Erythroblast (primary cell): ENCODE measurements around the gene LRSAM1.

ENCODE experiments used
- GATA1 ChIP-seq: IDR thresholded peaks from 2 replicates; pipeline ENCODE4 v1.6.1; 2011; ENCODE audit warnings: low read depth, mild to moderate bottlenecking, control low read depth, low read length, moderate library complexity
- POLR2A ChIP-seq: IDR thresholded peaks from 2 replicates; pipeline ENCODE4 v1.6.1; 2011; ENCODE audit warnings: mild to moderate bottlenecking, low read length

DNA sequence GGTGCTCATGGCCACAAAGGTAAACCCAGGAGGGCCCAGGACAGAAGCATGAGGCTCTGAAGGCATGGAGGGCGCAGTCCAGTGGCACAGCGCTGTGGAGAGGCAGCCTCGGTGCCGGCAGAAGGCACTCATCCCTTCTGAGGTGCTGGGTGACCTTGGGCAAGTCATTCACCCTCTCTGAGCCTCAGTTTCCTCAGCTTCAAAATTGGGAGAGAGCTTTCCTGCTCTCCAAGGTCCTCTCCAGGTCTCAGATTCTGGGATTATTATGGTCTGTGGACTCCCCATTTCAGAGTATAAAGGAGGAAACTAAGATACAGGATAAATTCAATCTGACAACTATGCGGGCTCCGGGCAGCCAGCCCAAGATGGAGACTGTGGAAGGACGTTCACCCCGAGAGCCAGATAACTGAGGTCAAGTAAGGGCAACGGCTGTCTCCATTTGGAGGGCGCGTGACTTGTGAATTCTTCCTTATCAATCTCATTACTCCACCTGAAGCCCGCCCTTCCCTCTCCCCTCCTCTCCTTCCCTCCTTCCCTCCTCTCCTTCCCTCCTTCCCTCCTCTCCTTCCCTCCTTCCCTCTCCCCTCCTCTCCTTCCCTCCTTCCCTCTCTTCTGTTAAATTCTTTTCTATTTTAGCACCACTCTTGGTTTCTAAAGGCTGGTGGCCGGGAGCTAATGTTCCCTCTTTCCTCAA lies 58.1 kb downstream of the LRSAM1 start:
- no peak for TF ChIP-seq POLR2A
- TF ChIP-seq GATA1: no peak
